ENCODE results near the gene RPS6KB1. TPM values are rescaled to one million over a fixed set of nuclear protein-coding genes. Genes with fewer than 3 reads are reported as not detected.
"Not testable (repeated sequence)": the region's sequence is repeated elsewhere in the genome, so short reads cannot be mapped to it uniquely, and the experiment has no call there.

RPS6KB1 gene
- total RNA-seq, 2 experiments from 2014 or later = 31.1 to 47.1 TPM

GRCh38 chr17:59851439-59852375 lies 41.2 kb upstream of the RPS6KB1 start:
- Histone ChIP-seq H3K4me2 (ENCODE audit: low read length) (no peak overlapping the region), H2AFZ (ENCODE audit: low read length) (no peak overlapping the region), H3K27ac (ENCODE audit: low read depth, low read length, poor library complexity, severe bottlenecking) (no peak overlapping the region), H3K9me3 (ENCODE audit: low read length) (no peaks in the 10 kb centered on the region), H3K36me3 (ENCODE audit: insufficient read depth, low read length) (no peaks in the 10 kb centered on the region), H3K79me2 (ENCODE audit: insufficient read depth, low read depth, low read length) (peaks cover 2% of the 10 kb centered on the region; the same call in 1 of the 2 replicates), H4K20me1 (ENCODE audit: insufficient read depth, low read length) (no peaks in the 10 kb centered on the region), H3K4me3 (ENCODE audit: low read depth, low read length, poor library complexity, severe bottlenecking) (no peak overlapping the region), H3K4me1 (ENCODE audit: insufficient read depth, low read length, poor library complexity, severe bottlenecking) (peaks cover 38% of the 10 kb centered on the region), H3K9me2 (ENCODE audit: insufficient read depth, low read length) (no peaks in the 10 kb centered on the region)
- BruUV-seq (replicated peaks) = no TSS peak
- no peak for DNase-seq (ENCODE audit: low spot score)
- intact Hi-C loops (cut with micrococcal nuclease; ENCODE audit: unreplicated experiment) = no loop called here
- ChIA-PET POLR2A (no interaction called here), CTCF (ENCODE audit: unreplicated experiment) (no interaction called here)
- no peak for TF ChIP-seq EZH2phosphoT487 (IDR thresholded peaks at IDR 0.05; ENCODE audit: borderline replicate concordance, low read depth, low read length)
- TF ChIP-seq CTCF (conservative IDR thresholded peaks at IDR 0.05; ENCODE audit: low read length) = no peak

GRCh38 chr17:59852847-59853167 lies 40.1 kb upstream of the RPS6KB1 start:
- CTCF ChIA-PET (ENCODE audit: unreplicated experiment); H3K79me2 ChIP-seq (ENCODE audit: insufficient read depth, low read depth, low read length); H3K36me3 ChIP-seq (ENCODE audit: insufficient read depth, low read length); intact Hi-C loops (cut with micrococcal nuclease; ENCODE audit: unreplicated experiment); H3K4me3 ChIP-seq (ENCODE audit: low read depth, low read length, poor library complexity, severe bottlenecking); H3K9me2 ChIP-seq (ENCODE audit: insufficient read depth, low read length); BruUV-seq (replicated peaks); H4K20me1 ChIP-seq (ENCODE audit: insufficient read depth, low read length); DNase-seq (ENCODE audit: low spot score); H3K9me3 ChIP-seq (ENCODE audit: low read length): not testable (repeated sequence)
- Histone ChIP-seq H3K27ac (ENCODE audit: low read depth, low read length, poor library complexity, severe bottlenecking) (peak overlapping the region; percentile 58), H3K4me2 (ENCODE audit: low read length) (peak overlapping the region; percentile 47), H3K4me1 (ENCODE audit: insufficient read depth, low read length, poor library complexity, severe bottlenecking) (peaks cover 28% of the 10 kb centered on the region), H2AFZ (ENCODE audit: low read length) (peak overlapping the region; percentile 88; the same call in 1 of the 2 replicates)
- POLR2A ChIA-PET = interaction anchor here (0.6 to 1.1 kb wide), 6 partner anchors 21 to 734 kb away, joined by 3 to 4 read pairs (median 4); no protein-coding TSS in a partner anchor

- TF ChIP-seq EZH2phosphoT487 (IDR thresholded peaks at IDR 0.05; ENCODE audit: borderline replicate concordance, low read depth, low read length) = no peak
- peak; percentile 92 for TF ChIP-seq CTCF (conservative IDR thresholded peaks at IDR 0.05; ENCODE audit: low read length)
- intact Hi-C loops (cut with micrococcal nuclease; ENCODE audit: unreplicated experiment) = no loop called here
- ChIA-PET CTCF (ENCODE audit: unreplicated experiment) (no interaction called here), POLR2A (interaction anchor here (0.6 to 1.1 kb wide), 5 partner anchors 22 to 160 kb away, joined by 3 to 4 read pairs (median 3); no protein-coding TSS in a partner anchor)
- Histone ChIP-seq H3K9me3 (ENCODE audit: low read length) (no peaks in the 10 kb centered on the region), H2AFZ (ENCODE audit: low read length) (peak overlapping the region; percentile 88; the same call in 1 of the 2 replicates), H3K27ac (ENCODE audit: low read depth, low read length, poor library complexity, severe bottlenecking) (peak overlapping the region; percentile 58), H3K4me1 (ENCODE audit: insufficient read depth, low read length, poor library complexity, severe bottlenecking) (peaks cover 26% of the 10 kb centered on the region), H3K79me2 (ENCODE audit: insufficient read depth, low read depth, low read length) (no peaks in the 10 kb centered on the region; the same call in 1 of the 2 replicates), H3K4me2 (ENCODE audit: low read length) (peak overlapping the region; percentile 47), H3K9me2 (ENCODE audit: insufficient read depth, low read length) (no peaks in the 10 kb centered on the region), H3K4me3 (ENCODE audit: low read depth, low read length, poor library complexity, severe bottlenecking) (no peak overlapping the region), H4K20me1 (ENCODE audit: insufficient read depth, low read length) (no peaks in the 10 kb centered on the region), H3K36me3 (ENCODE audit: insufficient read depth, low read length) (no peaks in the 10 kb centered on the region)
- peak; percentile 95 for DNase-seq (ENCODE audit: low spot score)
- no TSS peak for BruUV-seq (replicated peaks)
These were observed 39.6 kb upstream of the RPS6KB1 start for GRCh38 chr17:59853168-59853918.

GRCh38 chr17:59853919-59854729 lies 38.8 kb upstream of the RPS6KB1 start:
- H3K9me3 ChIP-seq (ENCODE audit: low read length); H3K36me3 ChIP-seq (ENCODE audit: insufficient read depth, low read length); DNase-seq (ENCODE audit: low spot score); H3K9me2 ChIP-seq (ENCODE audit: insufficient read depth, low read length); H4K20me1 ChIP-seq (ENCODE audit: insufficient read depth, low read length); BruUV-seq (replicated peaks); intact Hi-C loops (cut with micrococcal nuclease; ENCODE audit: unreplicated experiment); CTCF ChIA-PET (ENCODE audit: unreplicated experiment); H3K4me3 ChIP-seq (ENCODE audit: low read depth, low read length, poor library complexity, severe bottlenecking); H3K79me2 ChIP-seq (ENCODE audit: insufficient read depth, low read depth, low read length): not testable (repeated sequence)
- H3K4me2 ChIP-seq (ENCODE audit: low read length) = peak overlapping the region; percentile 47; the same call in 1 of the 2 replicates
- peak overlapping the region; percentile 88; the same call in 1 of the 2 replicates for H2AFZ ChIP-seq (ENCODE audit: low read length)
- H3K27ac ChIP-seq (ENCODE audit: low read depth, low read length, poor library complexity, severe bottlenecking) = peak overlapping the region; percentile 58
- POLR2A ChIA-PET = interaction anchor here (0.6 to 1.1 kb wide), 2 partner anchors 40 to 45 kb away, joined by 4 to 5 read pairs; no protein-coding TSS in a partner anchor
- H3K4me1 ChIP-seq (ENCODE audit: insufficient read depth, low read length, poor library complexity, severe bottlenecking) = peaks cover 18% of the 10 kb centered on the region
